SK-N-SH treated with all-trans-retinoic acid at 6 μM for 48 hours (cell line): ENCODE results near the gene LCN12.

ENCODE experiments used
- PATZ1 ChIP-seq: fragments of 250-450 bp; sonication (Bioruptor Pico); IDR thresholded peaks from 2 replicates; pipeline ENCODE4 v1.8.0; 2020; ENCODE audit warnings: mild to moderate bottlenecking, moderate library complexity, borderline replicate concordance
- TF ChIP-seq, protein P1 (sequence below): fragments of 250-450 bp; sonication (Bioruptor Pico); IDR thresholded peaks from 2 replicates; pipeline ENCODE4 v1.5.1; 2020; ENCODE audit warnings: low read depth, mild to moderate bottlenecking, moderate library complexity

- TF ChIP-seq, protein P1, sequence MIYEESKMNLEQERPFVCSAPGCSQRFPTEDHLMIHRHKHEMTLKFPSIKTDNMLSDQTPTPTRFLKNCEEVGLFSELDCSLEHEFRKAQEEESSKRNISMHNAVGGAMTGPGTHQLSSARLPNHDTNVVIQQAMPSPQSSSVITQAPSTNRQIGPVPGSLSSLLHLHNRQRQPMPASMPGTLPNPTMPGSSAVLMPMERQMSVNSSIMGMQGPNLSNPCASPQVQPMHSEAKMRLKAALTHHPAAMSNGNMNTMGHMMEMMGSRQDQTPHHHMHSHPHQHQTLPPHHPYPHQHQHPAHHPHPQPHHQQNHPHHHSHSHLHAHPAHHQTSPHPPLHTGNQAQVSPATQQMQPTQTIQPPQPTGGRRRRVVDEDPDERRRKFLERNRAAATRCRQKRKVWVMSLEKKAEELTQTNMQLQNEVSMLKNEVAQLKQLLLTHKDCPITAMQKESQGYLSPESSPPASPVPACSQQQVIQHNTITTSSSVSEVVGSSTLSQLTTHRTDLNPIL (CRISPR knock-in tag), result no peak
- no peak for TF ChIP-seq PATZ1
These were observed 20.7 kb downstream of the LCN12 start for GRCh38 chr9:136972743-136973142.
